UCSD-AML1 (cell line): Measurements from ENCODE around the gene PHLDB3.
"Not testable (repeated sequence)": the region's sequence is repeated elsewhere in the genome, so short reads cannot be mapped to it uniquely, and the experiment has no call there.

Experiments
- DNase-seq: peaks from one replicate; lab custom pipeline; 2025; ENCODE audit not compliant: unreplicated experiment; lab: John Stamatoyannopoulos, UW

PHLDB3 gene

GRCh38 chr19:43504426-43505185 is at the start of gene PHLDB3:
TSS of gene PHLDB3 (minus strand) at chr19:43504746. CDS start at chr19:43504118, 628 bp downstream.
- no peak for DNase-seq

GRCh38 chr19:43553656-43554055 is 49.1 kb upstream of the PHLDB3 start:
- no peak for DNase-seq

DNA sequence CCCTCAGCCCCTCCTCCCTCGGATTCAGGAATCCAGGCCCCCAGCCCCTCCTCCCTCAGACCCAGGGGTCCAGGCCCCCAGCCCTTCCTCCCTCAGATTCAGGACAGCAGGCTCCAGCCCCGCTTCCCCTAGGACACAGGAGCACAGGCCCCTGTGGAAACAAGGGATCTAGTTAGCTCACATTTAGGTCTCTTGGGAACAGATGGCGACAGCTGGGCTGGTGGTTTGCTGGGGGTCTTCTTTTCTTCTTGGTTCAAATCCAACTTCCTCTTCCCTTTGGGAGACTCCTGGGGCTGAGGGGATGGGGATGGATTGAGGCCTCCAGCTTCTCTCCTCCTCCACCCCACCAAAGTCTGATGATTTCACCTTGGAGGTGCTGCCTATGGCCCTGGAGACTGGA is 48.1 kb upstream of the PHLDB3 start:
- DNase-seq = no peak

GRCh38 chr19:43552198-43552450 is 47.6 kb upstream of the PHLDB3 start:
- no peak for DNase-seq

DNA sequence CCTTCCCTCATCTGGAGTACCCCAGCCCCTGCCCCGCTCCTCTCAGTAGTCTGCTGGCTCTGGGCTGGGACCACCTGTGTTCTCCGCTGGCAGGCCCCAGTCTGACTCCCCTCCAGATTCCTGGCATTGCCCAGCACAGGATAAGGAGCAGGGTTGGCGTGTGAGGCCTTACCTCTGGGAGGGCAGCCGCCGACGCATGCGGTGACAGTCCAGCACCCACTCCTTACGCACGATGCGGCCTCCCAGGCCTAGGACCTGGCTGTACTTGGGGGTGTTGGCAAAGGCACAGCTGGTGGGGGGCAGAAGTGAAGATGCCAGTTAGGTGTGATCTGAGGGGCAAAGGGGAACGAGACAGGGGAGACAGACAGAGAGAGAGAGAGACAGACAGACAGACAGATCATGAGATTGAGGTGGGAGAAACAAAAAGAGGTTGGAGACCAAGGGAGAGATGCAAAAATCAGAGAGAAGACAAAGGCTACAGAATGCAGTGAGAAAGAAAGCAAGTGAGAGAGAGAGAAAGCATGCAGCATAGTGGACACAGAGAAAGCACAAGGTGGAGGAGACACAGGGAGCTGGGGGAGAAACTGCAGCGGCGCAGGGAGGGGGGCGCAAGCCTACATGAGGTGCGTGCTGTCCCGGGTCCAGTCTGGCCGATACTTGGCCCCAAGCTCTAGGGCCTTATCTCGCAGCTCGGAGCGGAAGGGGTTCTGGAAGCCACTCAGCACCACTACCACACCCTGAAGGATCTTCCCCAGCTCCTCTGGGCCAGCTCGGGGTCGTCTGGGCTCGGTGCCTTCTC is 47.1 kb upstream of the PHLDB3 start:
- no peak for DNase-seq

- DNase-seq = no peak
These were observed 44.2 kb upstream of the PHLDB3 start for GRCh38 chr19:43548706-43549105.

GRCh38 chr19:43547926-43548325 is 43.4 kb upstream of the PHLDB3 start:
- not testable (repeated sequence) for DNase-seq

DNA sequence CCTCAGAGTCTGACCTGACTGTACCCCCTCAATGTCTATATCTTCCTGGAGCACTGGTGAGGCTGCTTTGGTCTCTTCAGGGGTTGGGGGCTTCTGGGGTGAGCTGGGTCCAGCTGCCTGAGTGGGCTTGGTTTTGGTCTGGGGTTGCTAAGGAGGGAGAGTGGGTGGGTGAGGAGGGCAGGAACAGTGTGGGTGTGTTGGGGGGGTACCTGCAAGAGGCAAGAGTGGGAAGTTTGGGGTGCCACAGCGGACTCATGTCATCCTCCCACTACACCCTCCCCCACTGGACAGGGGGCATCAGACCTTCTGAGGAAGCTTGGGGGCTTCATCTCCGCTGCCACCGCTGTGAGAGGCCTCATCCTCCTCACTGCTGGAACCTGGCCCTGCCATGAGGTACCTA is 42.0 kb upstream of the PHLDB3 start:
- no peak for DNase-seq

- DNase-seq = no peak
These were observed 41.4 kb upstream of the PHLDB3 start for GRCh38 chr19:43545981-43546380.

GRCh38 chr19:43545276-43545675 is 40.7 kb upstream of the PHLDB3 start:
- no peak for DNase-seq

DNA sequence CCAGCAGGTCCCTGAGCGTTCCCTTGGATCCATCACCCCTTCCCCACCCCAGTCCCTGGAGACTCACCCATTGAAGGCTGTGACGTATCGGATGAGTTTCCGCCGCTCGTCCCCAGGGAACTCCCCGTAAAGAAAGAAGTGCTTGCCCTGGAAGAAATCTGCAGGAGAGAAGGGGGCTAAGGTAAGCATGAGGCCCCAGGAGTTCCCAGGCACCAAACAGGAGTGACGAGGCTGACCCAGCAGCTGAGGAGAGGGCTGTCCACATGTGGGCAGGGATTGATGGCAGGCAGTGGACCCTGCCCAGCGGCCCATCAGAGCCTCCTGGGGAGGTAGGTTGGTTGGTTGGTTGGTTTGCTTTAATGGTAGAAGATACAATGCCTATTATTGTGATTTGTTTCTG is 39.5 kb upstream of the PHLDB3 start:
- no peak for DNase-seq

- DNase-seq = no peak
These were observed 37.5 kb upstream of the PHLDB3 start for GRCh38 chr19:43541920-43542650.

GRCh38 chr19:43540381-43540780 is 35.8 kb upstream of the PHLDB3 start:
- no peak for DNase-seq

GRCh38 chr19:43538922-43539321 is 34.4 kb upstream of the PHLDB3 start:
- no peak for DNase-seq

DNA sequence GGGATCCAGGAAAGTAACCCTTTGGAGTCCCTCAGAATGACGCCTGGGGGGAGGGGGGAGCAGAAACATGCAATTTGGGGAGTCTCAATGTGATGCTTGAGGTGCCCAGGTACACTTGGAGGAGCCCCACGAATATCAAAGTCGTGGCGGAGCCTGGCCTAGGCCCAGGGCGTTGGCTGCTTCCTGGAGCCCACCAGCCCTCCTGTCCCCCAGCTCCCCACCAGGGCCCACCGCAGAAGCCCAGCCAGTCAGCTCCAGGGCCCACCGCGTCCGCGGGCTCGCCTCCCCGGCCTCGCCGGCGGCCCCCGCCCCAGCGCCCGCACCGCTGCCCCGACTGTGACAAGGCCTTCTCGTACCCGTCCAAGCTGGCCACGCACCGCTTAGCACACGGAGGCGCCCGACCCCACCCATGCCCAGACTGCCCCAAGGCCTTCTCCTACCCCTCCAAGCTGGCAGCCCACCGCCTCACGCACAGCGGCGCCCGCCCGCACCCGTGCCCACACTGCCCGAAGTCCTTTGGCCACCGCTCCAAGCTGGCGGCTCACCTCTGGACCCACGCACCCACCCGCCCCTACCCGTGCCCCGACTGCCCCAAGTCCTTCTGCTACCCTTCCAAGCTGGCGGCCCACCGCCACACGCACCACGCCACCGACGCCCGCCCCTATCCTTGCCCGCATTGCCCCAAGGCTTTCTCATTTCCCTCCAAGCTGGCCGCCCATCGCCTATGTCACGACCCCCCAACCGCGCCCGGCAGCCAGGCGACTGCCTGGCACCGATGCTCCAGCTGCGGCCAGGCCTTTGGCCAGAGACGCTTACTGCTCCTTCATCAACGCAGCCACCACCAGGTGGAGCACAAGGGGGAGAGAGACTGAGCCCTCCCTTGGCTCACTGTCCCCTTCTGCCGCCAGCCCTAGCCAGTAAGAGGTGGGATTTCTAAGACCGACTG is 30.5 kb upstream of the PHLDB3 start:
- peak; percentile 25 for DNase-seq

- no peak for DNase-seq
These were observed 29.8 kb upstream of the PHLDB3 start for GRCh38 chr19:43534305-43534815.

DNA sequence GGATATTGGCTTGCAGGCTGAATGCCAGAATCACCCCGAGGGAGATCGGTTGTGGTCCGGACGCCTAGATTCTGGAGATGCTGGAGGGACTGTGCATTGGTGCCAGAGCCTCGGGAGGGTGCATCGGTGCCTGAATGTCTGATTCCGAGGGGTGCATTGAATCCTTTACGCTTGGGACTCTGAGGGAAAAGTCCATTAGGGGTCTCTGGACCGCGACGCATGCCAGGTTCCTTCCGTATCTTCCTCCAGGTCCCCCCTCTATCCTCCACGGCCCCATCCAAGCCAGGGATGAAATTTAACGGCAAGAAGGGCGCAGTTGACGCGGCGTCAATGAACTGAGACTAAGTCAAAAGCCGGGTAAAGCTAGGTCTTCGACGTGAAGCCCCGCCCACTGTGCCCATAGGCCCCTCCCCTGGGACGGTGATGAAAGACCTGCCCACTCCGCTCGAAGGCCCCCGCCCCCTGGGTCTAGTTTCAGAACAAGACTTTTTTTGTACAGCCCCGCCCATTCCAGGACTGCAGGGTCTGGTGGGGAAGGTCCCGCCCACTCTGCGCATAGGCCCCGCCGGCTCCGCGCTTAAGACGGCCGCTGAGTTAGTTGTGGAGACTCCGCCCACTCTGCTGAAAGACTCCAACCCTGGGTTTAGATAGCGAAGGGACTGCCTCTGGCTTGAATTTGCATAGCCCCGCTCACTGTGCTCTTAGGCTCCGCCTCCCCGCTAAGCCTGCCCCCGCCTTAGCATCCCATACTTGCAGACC is 29.2 kb upstream of the PHLDB3 start:
- peak; percentile 95 for DNase-seq

- peak; percentile 87 for DNase-seq
These were observed 28.5 kb upstream of the PHLDB3 start, which contains the start of gene ZNF575 for GRCh38 chr19:43532962-43533545. TSS of gene ZNF575 (plus strand) at chr19:43533188. CDS start at chr19:43534423, 1,235 bp downstream.

GRCh38 chr19:43532571-43532961 is 28.0 kb upstream of the PHLDB3 start:
- no peak for DNase-seq
